IMR-90 (cell line): Measurements from ENCODE around the gene TSC2.

ENCODE experiments used
- CTCF ChIP-seq: conservative IDR thresholded peaks from 2 replicates; pipeline ENCODE4 v1.5.1; 2012; ENCODE audit warnings: mild to moderate bottlenecking, low read depth, low read length, improper control_type of control experiment
- ELK1 ChIP-seq: fragments of 150-350 bp; IDR thresholded peaks from 2 replicates; pipeline ENCODE4 v1.6.1; 2016; ENCODE audit warnings: low read depth, mild to moderate bottlenecking, low read length, moderate library complexity, borderline replicate concordance
- MAZ ChIP-seq: IDR thresholded peaks from 2 replicates; pipeline ENCODE4 v1.6.1; 2012; ENCODE audit warnings: low read depth, mild to moderate bottlenecking, low read length, improper control_type of control experiment, moderate library complexity, borderline replicate concordance
- POLR2A ChIP-seq: IDR thresholded peaks from 2 replicates; pipeline ENCODE4 v1.6.1; 2012; ENCODE audit warnings: mild to moderate bottlenecking, low read depth, low read length

GRCh38 chr16:2024032-2024420, 23.8 kb upstream of the TSC2 start:
- TF ChIP-seq POLR2A = no peak
- TF ChIP-seq CTCF = no peak
- TF ChIP-seq MAZ = no peak
- TF ChIP-seq ELK1 = no peak
